PC-3 (cell line): ENCODE measurements around the gene CEP68. TPM values are rescaled to one million over a fixed set of nuclear protein-coding genes. Genes with fewer than 3 reads are reported as not detected.

Experiments used
- ATAC-seq: fragments of 200-7000 bp; cut with Tn5 transposase; 2 replicates; pipeline ENCODE4 v1.9.1; 2020; ENCODE audit warnings: mild to moderate bottlenecking, moderate library complexity
- BruUV-seq: library from RNA; stranded (reverse); fragments of 400-500 nt; replicated peaks from 2 replicates; lab custom pipeline; 2021; lab: Mats Ljungman, UMichigan
- CTCF ChIA-PET: fragments of 300-600 bp; sonication (Branson Sonifier 250); formaldehyde crosslinking; loops from one replicate; lab custom pipeline; 2022; ENCODE audit warnings: antibody characterized with exemption; lab: Charles Lee
- POLR2A ChIA-PET: fragments of 300-600 bp; sonication (Branson Sonifier 250); formaldehyde crosslinking; loops from one replicate; lab custom pipeline; 2022; ENCODE audit warnings: antibody characterized with exemption; ENCODE audit not compliant: unreplicated experiment; lab: Charles Lee
- DNase-seq: peaks from one replicate; pipeline ENCODE4 v3.0.0-alpha.2; 2015
- H2AFZ ChIP-seq: fragments of 300-600 bp; sonication (generic); 2 replicates; pipeline ENCODE4 v1.6.0; 2016; ENCODE audit warnings: antibody characterized with exemption, low read length
- H3F3A ChIP-seq: fragments of 300-600 bp; sonication (generic); one replicate; pipeline ENCODE4 v1.6.0; 2017; ENCODE audit warnings: antibody characterized with exemption, low read length, control low read depth, mild to moderate bottlenecking; ENCODE audit not compliant: unreplicated experiment
- H3K27ac ChIP-seq: fragments of 300-600 bp; sonication (generic); 2 replicates; pipeline ENCODE4 v1.5.1; 2016; ENCODE audit warnings: mild to moderate bottlenecking, low read length
- H3K27me3 ChIP-seq: fragments of 300-600 bp; sonication (generic); 2 replicates; pipeline ENCODE4 v1.6.1; 2016; ENCODE audit warnings: low read length, mixed read lengths
- H3K36me3 ChIP-seq: fragments of 300-600 bp; sonication (generic); 2 replicates; pipeline ENCODE4 v1.6.1; 2016; ENCODE audit warnings: low read depth, mixed run types, low read length, mixed read lengths
- H3K4me1 ChIP-seq: fragments of 300-600 bp; sonication (generic); 2 replicates; pipeline ENCODE4 v1.5.1; 2016; ENCODE audit warnings: low read length; ENCODE audit not compliant: insufficient read depth
- H3K4me2 ChIP-seq: fragments of 300-600 bp; sonication (generic); 2 replicates; pipeline ENCODE4 v1.6.0; 2016; ENCODE audit warnings: low read length
- H3K4me3 ChIP-seq: fragments of 300-600 bp; sonication (generic); 2 replicates; pipeline ENCODE4 v1.5.1; 2016; ENCODE audit warnings: mild to moderate bottlenecking, low read length, mixed read lengths
- H3K79me2 ChIP-seq: fragments of 300-600 bp; sonication (generic); 2 replicates; pipeline ENCODE4 v1.6.1; 2017; ENCODE audit warnings: low read length, mixed read lengths
- H3K9ac ChIP-seq: fragments of 300-600 bp; sonication (generic); 2 replicates; pipeline ENCODE4 v1.6.0; 2016; ENCODE audit warnings: mild to moderate bottlenecking, low read length
- H3K9me2 ChIP-seq: fragments of 300-600 bp; sonication (generic); replicated peaks from 2 replicates; pipeline ENCODE4 v1.6.1; 2016; ENCODE audit warnings: mixed run types, low read length, mixed read lengths
- H3K9me3 ChIP-seq: fragments of 300-600 bp; sonication (generic); 2 replicates; pipeline ENCODE4 v1.6.1; 2016; ENCODE audit warnings: low read length, mixed read lengths
- H4K20me1 ChIP-seq: fragments of 300-600 bp; sonication (generic); 2 replicates; pipeline ENCODE4 v1.6.1; 2016; ENCODE audit warnings: low read length, mixed read lengths
- EZH2 ChIP-seq: fragments of 300-600 bp; sonication (generic); IDR thresholded peaks from one replicate; pipeline ENCODE4 v1.6.1; 2017; ENCODE audit warnings: antibody characterized with exemption, mild to moderate bottlenecking, low read length; ENCODE audit not compliant: unreplicated experiment
- EZH2phosphoT487 ChIP-seq: fragments of 300-600 bp; sonication (generic); IDR thresholded peaks from 2 replicates; pipeline ENCODE4 v1.6.1; 2018; ENCODE audit warnings: mild to moderate bottlenecking, antibody characterized with exemption, low read length, borderline replicate concordance
- intact Hi-C: fragments of 100-400 bp; cut with micrococcal nuclease; formaldehyde crosslinking; loops from 2 replicates; pipeline ENCODE4 v1.9.0; 2023
- total RNA-seq: library from RNA; depleted of rRNA; stranded (reverse); fragments of >200 nt; gene quantifications from 2 replicates; pipeline ENCODE4 v1.2.3, GENCODE V29; 2014
- TF ChIP-seq, protein P1 (sequence below): fragments of 300-600 bp; sonication (generic); conservative IDR thresholded peaks from 2 replicates; pipeline ENCODE4 v1.5.1; 2017; ENCODE audit warnings: antibody characterized with exemption, low read depth, mild to moderate bottlenecking, low read length

Gene CEP68
- total RNA-seq, 1 experiment from 2014 or later: 3.4 TPM

DNA sequence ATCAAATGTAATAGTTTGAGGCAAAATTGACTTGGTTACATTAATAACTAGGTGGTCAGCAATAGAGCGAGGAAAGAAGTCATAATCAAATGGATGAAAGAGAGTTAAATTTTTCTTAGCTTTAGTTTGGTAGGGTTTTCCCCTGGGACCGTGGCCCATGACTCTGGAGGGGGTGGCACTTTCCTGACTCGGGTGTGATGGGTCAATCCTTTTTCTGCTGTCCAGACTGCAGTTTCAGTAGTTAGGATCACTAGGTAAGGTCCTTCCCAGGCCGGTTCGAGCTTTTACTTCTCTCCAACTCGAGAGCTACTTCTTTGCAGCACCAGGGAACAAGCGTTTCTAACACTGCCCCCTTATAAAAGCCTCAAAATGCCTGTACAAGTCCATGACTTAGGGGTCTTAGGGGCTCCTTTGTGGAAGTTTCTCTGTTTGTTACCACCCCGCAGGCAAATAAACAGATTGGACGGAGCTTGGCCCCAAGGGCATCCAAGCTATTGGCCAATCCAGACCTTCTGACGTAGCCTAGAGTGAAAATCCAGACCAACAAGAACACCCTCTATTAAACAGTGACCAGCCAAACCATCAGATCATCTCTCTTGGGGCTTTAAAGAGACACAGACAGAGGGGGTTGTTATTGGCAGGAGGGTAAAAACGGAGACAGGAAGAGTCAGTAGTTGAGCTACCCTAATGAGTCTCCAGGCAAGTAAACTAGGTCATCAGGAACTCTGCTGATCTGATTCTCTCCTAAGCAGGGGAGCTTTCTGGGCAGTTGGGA lies 9.4 kb upstream of the CEP68 start:
- BruUV-seq: no TSS peak
- H3K27ac ChIP-seq: no peak overlapping the region
- intact Hi-C loops: no loop called here

DNA sequence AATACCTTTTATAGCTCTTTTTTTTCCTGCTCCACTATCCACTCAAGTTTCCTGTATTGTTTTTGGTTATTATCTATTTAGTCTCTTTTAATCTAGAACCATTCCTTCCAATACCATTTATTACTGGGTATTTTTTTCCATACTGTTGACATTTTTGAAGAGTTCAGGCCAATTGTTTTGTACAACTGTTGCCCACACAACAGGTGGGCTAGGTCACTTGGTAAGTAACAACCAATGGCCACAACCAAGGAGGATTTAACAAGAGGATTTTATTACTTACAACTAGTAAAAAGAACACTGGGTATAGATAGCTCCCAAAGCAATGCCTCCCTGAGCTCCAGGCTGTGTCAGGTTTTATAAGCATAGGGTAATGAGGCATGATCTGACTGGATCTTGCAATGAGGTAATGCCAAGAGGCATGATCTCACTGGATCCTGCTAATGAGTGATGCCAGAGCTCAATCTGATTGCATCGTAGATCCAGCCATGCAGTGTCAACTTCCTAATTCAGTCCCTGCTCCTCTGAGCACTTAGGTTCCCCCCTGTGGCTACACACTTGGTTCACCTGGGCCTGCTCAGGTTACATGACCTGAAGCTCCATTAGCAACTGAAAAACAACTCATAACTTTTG lies 7.1 kb upstream of the CEP68 start:
- Histone ChIP-seq H3K27ac (no peak overlapping the region), H3K9me2 (no peaks in the 10 kb centered on the region), H3K4me1 (no peaks in the 10 kb centered on the region), H3K9ac (no peak overlapping the region), H3K36me3 (0 out of 2 replicates have a peak, but pooled peaks cover 8% of the 10 kb centered on the region), H3K79me2 (no peaks in the 10 kb centered on the region), H3F3A (no peaks in the 10 kb centered on the region), H4K20me1 (no peaks in the 10 kb centered on the region), H3K4me3 (no peak overlapping the region), H3K4me2 (no peak overlapping the region), H2AFZ (no peak overlapping the region), H3K9me3 (peaks cover 3% of the 10 kb centered on the region; the same call in 1 of the 2 replicates), H3K27me3 (no peaks in the 10 kb centered on the region)
- BruUV-seq: no TSS peak
- ChIA-PET POLR2A (no interaction called here), CTCF (no interaction called here)
- intact Hi-C loops: no loop called here
- ATAC-seq (peak; percentile 24; the same call in 1 of the 2 replicates), DNase-seq (no peak)
- TF ChIP-seq EZH2phosphoT487 (no peak), EZH2 (no peak)
- TF ChIP-seq, protein P1, sequence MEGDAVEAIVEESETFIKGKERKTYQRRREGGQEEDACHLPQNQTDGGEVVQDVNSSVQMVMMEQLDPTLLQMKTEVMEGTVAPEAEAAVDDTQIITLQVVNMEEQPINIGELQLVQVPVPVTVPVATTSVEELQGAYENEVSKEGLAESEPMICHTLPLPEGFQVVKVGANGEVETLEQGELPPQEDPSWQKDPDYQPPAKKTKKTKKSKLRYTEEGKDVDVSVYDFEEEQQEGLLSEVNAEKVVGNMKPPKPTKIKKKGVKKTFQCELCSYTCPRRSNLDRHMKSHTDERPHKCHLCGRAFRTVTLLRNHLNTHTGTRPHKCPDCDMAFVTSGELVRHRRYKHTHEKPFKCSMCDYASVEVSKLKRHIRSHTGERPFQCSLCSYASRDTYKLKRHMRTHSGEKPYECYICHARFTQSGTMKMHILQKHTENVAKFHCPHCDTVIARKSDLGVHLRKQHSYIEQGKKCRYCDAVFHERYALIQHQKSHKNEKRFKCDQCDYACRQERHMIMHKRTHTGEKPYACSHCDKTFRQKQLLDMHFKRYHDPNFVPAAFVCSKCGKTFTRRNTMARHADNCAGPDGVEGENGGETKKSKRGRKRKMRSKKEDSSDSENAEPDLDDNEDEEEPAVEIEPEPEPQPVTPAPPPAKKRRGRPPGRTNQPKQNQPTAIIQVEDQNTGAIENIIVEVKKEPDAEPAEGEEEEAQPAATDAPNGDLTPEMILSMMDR: no peak

More for the DNA sequence above, 9.4 kb upstream of the CEP68 start:
- no peak overlapping the region for H3K4me2 ChIP-seq
- peaks cover 7% of the 10 kb centered on the region; the same call in 1 of the 2 replicates for H3K9me3 ChIP-seq
- DNase-seq (no peak), ATAC-seq (no peak)
- no peak overlapping the region for H3K9ac ChIP-seq
- CTCF ChIA-PET: interaction anchor here (0.5 to 0.6 kb wide), 2 partner anchors 119 to 735 kb away, joined by 3 read pairs; no protein-coding TSS in a partner anchor
- no peak for TF ChIP-seq EZH2
- no peak for TF ChIP-seq EZH2phosphoT487
- TF ChIP-seq, protein P1: no peak
- H3K4me3 ChIP-seq: no peak overlapping the region
- H3K9me2 ChIP-seq: no peaks in the 10 kb centered on the region
- H3K4me1 ChIP-seq: no peaks in the 10 kb centered on the region
- peaks cover 10% of the 10 kb centered on the region; the same call in 1 of the 2 replicates for H3K36me3 ChIP-seq
- H3F3A ChIP-seq: no peaks in the 10 kb centered on the region
- POLR2A ChIA-PET: no interaction called here
- no peaks in the 10 kb centered on the region for H4K20me1 ChIP-seq
- no peaks in the 10 kb centered on the region for H3K79me2 ChIP-seq
- H3K27me3 ChIP-seq: no peaks in the 10 kb centered on the region
- H2AFZ ChIP-seq: no peak overlapping the region
